ENCODE results near the gene TMEM35A.

The TMEM35A gene

DNA sequence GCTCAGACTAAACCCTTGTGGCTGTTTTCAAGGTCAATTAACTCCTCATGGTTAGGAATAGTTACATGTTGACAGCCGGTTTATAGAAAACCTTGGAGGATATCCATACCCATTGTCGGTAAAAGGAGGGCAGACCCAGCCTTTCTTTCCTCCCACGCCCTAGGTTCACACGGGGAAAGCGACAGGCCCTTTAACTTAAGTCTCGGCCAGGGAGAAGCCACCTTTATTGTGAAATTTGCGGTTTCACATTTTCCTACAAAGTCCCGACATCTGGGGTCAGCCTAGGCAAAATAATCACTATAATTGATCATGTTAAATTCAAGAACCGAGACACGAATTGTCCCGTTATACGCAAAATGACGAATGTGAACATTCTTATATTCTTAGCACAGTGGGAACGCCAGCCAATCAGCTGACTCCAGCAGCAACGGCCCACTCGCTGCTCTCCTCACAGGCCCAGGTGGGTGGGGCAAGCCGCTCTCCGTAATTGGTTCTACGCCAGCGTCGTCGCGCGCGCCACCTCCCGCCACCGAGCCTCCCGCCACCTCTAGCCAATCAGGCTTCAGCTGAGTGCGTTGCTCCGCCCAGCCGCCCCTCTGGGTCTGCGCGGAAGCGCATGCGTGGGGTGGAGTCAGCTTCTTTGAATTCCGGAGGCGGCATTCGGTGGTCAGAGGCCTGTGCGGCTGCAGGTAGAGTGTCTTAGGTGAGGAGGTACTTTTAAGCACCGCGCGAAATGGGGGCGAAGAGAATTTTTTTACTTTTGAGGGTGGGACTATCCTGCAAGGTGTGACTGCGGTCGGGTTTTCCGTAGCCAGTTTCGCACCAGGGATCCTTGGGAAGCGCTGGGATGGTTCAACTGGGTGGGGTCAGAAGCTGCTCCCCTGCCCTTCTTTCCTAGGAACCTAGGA is 19.1 kb downstream of the TMEM35A start, which contains the start of gene CENPI:
Gene CENPI (plus strand): TSS at position 659 of the 908 bp plus-strand sequence. CDS start 2,867 bp downstream, outside the sequence.
- Histone ChIP-seq H3K4me3 (peak within 1 kb of the TSS; percentile 68), H3K27ac (peak within 1 kb of the TSS; percentile 70 to 75)
- peak; percentile 95 for DNase-seq (ENCODE audit: low spot score)
- TF ChIP-seq, protein P1, sequence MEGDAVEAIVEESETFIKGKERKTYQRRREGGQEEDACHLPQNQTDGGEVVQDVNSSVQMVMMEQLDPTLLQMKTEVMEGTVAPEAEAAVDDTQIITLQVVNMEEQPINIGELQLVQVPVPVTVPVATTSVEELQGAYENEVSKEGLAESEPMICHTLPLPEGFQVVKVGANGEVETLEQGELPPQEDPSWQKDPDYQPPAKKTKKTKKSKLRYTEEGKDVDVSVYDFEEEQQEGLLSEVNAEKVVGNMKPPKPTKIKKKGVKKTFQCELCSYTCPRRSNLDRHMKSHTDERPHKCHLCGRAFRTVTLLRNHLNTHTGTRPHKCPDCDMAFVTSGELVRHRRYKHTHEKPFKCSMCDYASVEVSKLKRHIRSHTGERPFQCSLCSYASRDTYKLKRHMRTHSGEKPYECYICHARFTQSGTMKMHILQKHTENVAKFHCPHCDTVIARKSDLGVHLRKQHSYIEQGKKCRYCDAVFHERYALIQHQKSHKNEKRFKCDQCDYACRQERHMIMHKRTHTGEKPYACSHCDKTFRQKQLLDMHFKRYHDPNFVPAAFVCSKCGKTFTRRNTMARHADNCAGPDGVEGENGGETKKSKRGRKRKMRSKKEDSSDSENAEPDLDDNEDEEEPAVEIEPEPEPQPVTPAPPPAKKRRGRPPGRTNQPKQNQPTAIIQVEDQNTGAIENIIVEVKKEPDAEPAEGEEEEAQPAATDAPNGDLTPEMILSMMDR (IDR thresholded peaks at IDR 0.05): no peak

DNA sequence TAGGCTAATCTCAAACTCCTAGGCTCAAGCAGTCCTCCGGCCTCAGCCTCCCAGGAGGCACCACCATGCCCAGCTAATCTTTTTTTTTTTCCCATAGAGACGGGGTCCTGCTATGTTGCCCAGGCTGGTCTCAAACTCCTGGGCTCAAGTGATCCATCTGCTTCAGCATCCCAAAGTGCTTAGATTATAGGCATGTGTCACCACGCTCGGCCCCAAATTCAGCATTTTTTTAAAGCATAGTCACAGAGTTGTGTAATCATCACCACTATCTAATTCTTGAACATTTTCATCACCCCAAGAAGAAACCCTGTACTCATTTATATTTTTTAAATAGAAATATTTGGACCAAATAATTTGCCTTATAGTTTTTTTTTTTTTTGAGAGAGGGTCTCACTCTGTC is 29.6 kb downstream of the TMEM35A start:
- Histone ChIP-seq H3K4me3 (no peak overlapping the region), H3K27ac (no peak overlapping the region)
- TF ChIP-seq, protein P1 (IDR thresholded peaks at IDR 0.05): no peak
- DNase-seq (ENCODE audit: low spot score): no peak

DNA sequence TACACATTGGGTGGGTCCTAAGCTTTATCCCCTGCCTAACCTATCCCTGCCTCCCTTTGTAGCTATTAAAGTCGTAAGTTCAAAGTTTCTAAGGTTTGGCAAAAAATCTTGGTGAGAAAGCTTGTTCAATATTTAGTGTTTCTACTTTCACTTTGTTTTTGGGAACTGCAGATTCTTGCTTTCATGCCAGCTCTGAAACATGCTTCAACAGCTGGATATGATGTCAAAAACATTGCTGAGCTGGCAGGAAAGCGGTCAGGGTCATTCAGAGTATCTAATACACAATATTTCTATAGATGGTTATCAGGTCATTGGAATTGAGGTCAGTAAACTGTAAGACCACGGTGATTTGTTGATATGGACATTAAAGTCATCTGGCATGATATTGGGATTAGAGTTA is 39.0 kb downstream of the TMEM35A start:
- no peak for DNase-seq (ENCODE audit: low spot score)
- Histone ChIP-seq H3K27ac (no peak overlapping the region), H3K4me3 (no peak overlapping the region)
- TF ChIP-seq, protein P1 (IDR thresholded peaks at IDR 0.05): no peak

DNA sequence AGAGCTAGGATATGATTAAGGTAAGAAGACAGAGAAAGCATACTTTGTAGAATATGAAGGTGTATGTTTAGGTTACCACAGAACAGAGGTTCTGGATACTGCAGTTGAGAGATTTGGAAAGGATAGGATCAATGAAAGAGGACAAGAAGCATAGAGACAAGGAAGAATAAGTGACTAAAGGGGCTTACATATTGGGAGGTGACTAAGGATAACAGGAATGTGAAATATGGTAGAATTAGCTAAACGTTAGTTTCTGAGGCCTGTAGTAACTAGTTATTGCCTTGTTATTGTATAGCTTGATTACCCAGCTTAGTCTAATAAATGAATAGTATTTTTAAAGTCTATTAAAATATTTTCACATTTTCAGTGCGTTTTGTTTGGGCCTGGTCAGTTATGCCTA is 57.6 kb downstream of the TMEM35A start:
- TF ChIP-seq, protein P1 (IDR thresholded peaks at IDR 0.05): no peak
- Histone ChIP-seq H3K4me3 (no peak overlapping the region), H3K27ac (no peak overlapping the region)
- DNase-seq (ENCODE audit: low spot score): no peak

Measured in coronary artery (tissue), 2 donors.